Glutamatergic neuron (in vitro differentiated cells): ENCODE data around the gene RASSF6. TPM values are rescaled to one million over a fixed set of nuclear protein-coding genes. Genes with fewer than 3 reads are reported as not detected.

Experiments
- DNase-seq: peaks from one replicate; pipeline ENCODE4 v3.0.0; 2022
- H3K27ac Mint-ChIP-seq: one replicate; pipeline ENCODE4 v1.8.0; 2020; ENCODE audit warnings: mild to moderate bottlenecking, mixed read lengths, inconsistent platforms; ENCODE audit not compliant: unreplicated experiment
- H3K27me3 Mint-ChIP-seq: one replicate; pipeline ENCODE4 v1.8.0; 2020; ENCODE audit warnings: mild to moderate bottlenecking, moderate library complexity, mixed read lengths, inconsistent platforms; ENCODE audit not compliant: unreplicated experiment
- H3K36me3 Mint-ChIP-seq: one replicate; pipeline ENCODE4 v1.8.0; 2020; ENCODE audit warnings: mild to moderate bottlenecking, mixed read lengths, inconsistent platforms; ENCODE audit not compliant: unreplicated experiment
- H3K4me1 Mint-ChIP-seq: one replicate; pipeline ENCODE4 v1.8.0; 2020; ENCODE audit warnings: mild to moderate bottlenecking, low read depth, mixed read lengths, inconsistent platforms; ENCODE audit not compliant: unreplicated experiment
- H3K4me3 Mint-ChIP-seq: one replicate; pipeline ENCODE4 v1.8.0; 2020; ENCODE audit warnings: mild to moderate bottlenecking, mixed read lengths, inconsistent platforms; ENCODE audit not compliant: unreplicated experiment
- H3K9me3 Mint-ChIP-seq: one replicate; pipeline ENCODE4 v1.8.0; 2020; ENCODE audit warnings: mild to moderate bottlenecking, moderate library complexity, mixed read lengths, inconsistent platforms; ENCODE audit not compliant: unreplicated experiment
- CTCF ChIP-seq: fragments of 200-600 bp; sonication (generic); IDR thresholded peaks from one replicate; pipeline ENCODE4 v1.5.0; 2021; ENCODE audit not compliant: partially characterized antibody, unreplicated experiment
- total RNA-seq: library from RNA; stranded (reverse); fragmentation: NEBNext Ultra II Directional; extraction: Animal tissue kit (Norgen Biotek cat#: 25700); gene quantifications from one replicate; pipeline ENCODE4 v1.2.1, GENCODE V29; 2021; ENCODE audit not compliant: unreplicated experiment

RASSF6 gene
- total RNA-seq, 1 donor from 2014 or later, result not detected

- Mint-ChIP-seq H3K27ac (no peak overlapping the region), H3K4me3 (no peak overlapping the region), H3K27me3 (no peaks in the 10 kb centered on the region), H3K4me1 (no peaks in the 10 kb centered on the region), H3K9me3 (peaks cover 1% of the 10 kb centered on the region), H3K36me3 (no peaks in the 10 kb centered on the region)
- DNase-seq, result no peak
- TF ChIP-seq CTCF, result no peak
These were observed 94.6 kb downstream of the RASSF6 start for GRCh38 chr4:73525611-73526010.

GRCh38 chr4:73523126-73523525 is 97.1 kb downstream of the RASSF6 start:
- Mint-ChIP-seq H3K36me3 (no peaks in the 10 kb centered on the region), H3K4me1 (no peaks in the 10 kb centered on the region), H3K27me3 (no peaks in the 10 kb centered on the region), H3K27ac (no peak overlapping the region), H3K9me3 (peaks cover 1% of the 10 kb centered on the region), H3K4me3 (no peak overlapping the region)
- TF ChIP-seq CTCF, result no peak
- no peak for DNase-seq

Other genes with a start within 250 kb of the RASSF6 start
- gene ALB, start 216.1 kb downstream of the RASSF6 start, total RNA-seq, result not detected
- not detected for gene AFP, start 184.2 kb downstream of the RASSF6 start, total RNA-seq
- gene AFM, start 138.7 kb downstream of the RASSF6 start, total RNA-seq, result not detected
- not detected for gene CXCL8, start 120.1 kb upstream of the RASSF6 start, total RNA-seq
- gene CXCL6, start 216.2 kb upstream of the RASSF6 start, total RNA-seq, result not detected
- not detected for gene PF4V1, start 232.9 kb upstream of the RASSF6 start, total RNA-seq
- not detected for gene CXCL1, start 249.0 kb upstream of the RASSF6 start, total RNA-seq